ENCODE data around the gene RAP1GAP2. TPM values are rescaled to one million over a fixed set of nuclear protein-coding genes. Genes with fewer than 3 reads are reported as not detected.
A peak's percentile ranks its signal among the peaks of the same experiment; 100 is the strongest.

Gene RAP1GAP2
- total RNA-seq, 1 experiment from 2014 or later = 72.8 TPM

DNA sequence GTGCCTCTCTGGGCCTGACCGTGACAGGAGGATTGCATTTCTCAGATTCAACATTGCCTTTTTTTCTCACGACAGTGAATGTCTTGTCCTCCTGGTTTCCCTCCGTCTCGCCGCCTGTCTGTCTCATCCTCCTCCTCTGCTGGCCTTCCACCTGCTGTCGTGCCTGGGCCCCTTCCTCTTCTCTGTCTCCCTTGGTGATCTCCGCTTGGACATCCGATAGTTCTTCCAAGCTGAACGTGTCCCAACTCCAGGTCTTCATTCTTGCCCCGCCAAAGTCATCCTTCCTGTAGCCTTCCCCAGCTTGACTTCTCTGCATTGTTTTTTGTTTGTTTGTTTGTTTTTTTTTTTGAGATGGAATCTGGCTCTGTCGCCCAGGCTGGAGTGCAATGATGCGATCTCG lies 79.4 kb downstream of the RAP1GAP2 start:
- H3K27ac Mint-ChIP-seq = peak overlapping the region; percentile 100
- peaks cover 9% of the 10 kb centered on the region for H3K36me3 Mint-ChIP-seq
- peak overlapping the region; percentile 59; the same call in 1 of the 2 replicates for H3K4me3 Mint-ChIP-seq
- POLR2A ChIA-PET = interaction anchor here (1.0 kb wide), 1 partner anchor 8 kb away, joined by 3 read pairs; no protein-coding TSS in a partner anchor
- H3K9me3 Mint-ChIP-seq = no peaks in the 10 kb centered on the region
- no peak for DNase-seq (ENCODE audit: low spot score)
- ATAC-seq = no peak
- H3K4me1 Mint-ChIP-seq = peaks cover 86% of the 10 kb centered on the region
- CTCF ChIA-PET = no interaction called here
- TF ChIP-seq, protein P1, sequence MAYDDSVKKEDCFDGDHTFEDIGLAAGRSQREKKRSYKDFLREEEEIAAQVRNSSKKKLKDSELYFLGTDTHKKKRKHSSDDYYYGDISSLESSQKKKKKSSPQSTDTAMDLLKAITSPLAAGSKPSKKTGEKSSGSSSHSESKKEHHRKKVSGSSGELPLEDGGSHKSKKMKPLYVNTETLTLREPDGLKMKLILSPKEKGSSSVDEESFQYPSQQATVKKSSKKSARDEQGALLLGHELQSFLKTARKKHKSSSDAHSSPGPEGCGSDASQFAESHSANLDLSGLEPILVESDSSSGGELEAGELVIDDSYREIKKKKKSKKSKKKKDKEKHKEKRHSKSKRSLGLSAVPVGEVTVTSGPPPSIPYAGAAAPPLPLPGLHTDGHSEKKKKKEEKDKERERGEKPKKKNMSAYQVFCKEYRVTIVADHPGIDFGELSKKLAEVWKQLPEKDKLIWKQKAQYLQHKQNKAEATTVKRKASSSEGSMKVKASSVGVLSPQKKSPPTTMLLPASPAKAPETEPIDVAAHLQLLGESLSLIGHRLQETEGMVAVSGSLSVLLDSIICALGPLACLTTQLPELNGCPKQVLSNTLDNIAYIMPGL (CRISPR knock-in tag; IDR thresholded peaks at IDR 0.05) = no peak
- TF ChIP-seq, protein P2, sequence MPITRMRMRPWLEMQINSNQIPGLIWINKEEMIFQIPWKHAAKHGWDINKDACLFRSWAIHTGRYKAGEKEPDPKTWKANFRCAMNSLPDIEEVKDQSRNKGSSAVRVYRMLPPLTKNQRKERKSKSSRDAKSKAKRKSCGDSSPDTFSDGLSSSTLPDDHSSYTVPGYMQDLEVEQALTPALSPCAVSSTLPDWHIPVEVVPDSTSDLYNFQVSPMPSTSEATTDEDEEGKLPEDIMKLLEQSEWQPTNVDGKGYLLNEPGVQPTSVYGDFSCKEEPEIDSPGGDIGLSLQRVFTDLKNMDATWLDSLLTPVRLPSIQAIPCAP (CRISPR knock-in tag; IDR thresholded peaks at IDR 0.05) = no peak
- TF ChIP-seq, protein P3, sequence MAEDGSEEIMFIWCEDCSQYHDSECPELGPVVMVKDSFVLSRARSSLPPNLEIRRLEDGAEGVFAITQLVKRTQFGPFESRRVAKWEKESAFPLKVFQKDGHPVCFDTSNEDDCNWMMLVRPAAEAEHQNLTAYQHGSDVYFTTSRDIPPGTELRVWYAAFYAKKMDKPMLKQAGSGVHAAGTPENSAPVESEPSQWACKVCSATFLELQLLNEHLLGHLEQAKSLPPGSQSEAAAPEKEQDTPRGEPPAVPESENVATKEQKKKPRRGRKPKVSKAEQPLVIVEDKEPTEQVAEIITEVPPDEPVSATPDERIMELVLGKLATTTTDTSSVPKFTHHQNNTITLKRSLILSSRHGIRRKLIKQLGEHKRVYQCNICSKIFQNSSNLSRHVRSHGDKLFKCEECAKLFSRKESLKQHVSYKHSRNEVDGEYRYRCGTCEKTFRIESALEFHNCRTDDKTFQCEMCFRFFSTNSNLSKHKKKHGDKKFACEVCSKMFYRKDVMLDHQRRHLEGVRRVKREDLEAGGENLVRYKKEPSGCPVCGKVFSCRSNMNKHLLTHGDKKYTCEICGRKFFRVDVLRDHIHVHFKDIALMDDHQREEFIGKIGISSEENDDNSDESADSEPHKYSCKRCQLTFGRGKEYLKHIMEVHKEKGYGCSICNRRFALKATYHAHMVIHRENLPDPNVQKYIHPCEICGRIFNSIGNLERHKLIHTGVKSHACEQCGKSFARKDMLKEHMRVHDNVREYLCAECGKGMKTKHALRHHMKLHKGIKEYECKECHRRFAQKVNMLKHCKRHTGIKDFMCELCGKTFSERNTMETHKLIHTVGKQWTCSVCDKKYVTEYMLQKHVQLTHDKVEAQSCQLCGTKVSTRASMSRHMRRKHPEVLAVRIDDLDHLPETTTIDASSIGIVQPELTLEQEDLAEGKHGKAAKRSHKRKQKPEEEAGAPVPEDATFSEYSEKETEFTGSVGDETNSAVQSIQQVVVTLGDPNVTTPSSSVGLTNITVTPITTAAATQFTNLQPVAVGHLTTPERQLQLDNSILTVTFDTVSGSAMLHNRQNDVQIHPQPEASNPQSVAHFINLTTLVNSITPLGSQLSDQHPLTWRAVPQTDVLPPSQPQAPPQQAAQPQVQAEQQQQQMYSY (CRISPR knock-in tag; IDR thresholded peaks at IDR 0.05) = peak; percentile 78
- TF ChIP-seq, protein P4, sequence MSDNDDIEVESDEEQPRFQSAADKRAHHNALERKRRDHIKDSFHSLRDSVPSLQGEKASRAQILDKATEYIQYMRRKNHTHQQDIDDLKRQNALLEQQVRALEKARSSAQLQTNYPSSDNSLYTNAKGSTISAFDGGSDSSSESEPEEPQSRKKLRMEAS (CRISPR knock-in tag; IDR thresholded peaks at IDR 0.05) = no peak
- TF ChIP-seq JAZF1 (CRISPR knock-in tag; IDR thresholded peaks at IDR 0.05) (no peak), ZNF317 (CRISPR knock-in tag; IDR thresholded peaks at IDR 0.05; ENCODE audit: borderline replicate concordance, low read depth) (no peak)
- no peaks in the 10 kb centered on the region for H3K27me3 Mint-ChIP-seq (ENCODE audit: low read depth)

DNA sequence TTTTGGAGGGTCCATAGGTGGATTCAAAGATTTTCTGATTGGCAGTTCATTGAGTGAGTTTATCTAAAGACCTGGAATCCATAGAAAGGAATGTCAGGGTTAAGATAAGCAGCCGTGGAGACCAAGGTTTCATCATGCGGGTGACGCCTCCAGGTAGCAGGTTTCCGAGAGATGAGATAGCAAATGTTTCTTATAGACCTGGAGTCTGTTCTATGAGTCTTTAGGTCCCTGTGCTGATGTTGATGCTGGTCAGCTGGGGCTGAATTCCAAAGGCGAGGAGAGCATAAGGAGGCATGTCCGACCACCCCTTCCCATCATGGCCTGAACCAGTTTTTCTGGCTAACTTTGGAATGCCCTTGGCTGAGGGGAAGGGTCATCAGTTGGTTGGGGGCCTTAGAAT lies 80.2 kb downstream of the RAP1GAP2 start:
- POLR2A ChIA-PET = no interaction called here
- H3K36me3 Mint-ChIP-seq = peaks cover 12% of the 10 kb centered on the region
- H3K9me3 Mint-ChIP-seq = 0 out of 2 replicates have a peak, but pooled peaks cover 3% of the 10 kb centered on the region
- ATAC-seq (no peak), DNase-seq (ENCODE audit: low spot score) (no peak)
- peak overlapping the region; percentile 100 for H3K27ac Mint-ChIP-seq
- no peaks in the 10 kb centered on the region for H3K27me3 Mint-ChIP-seq (ENCODE audit: low read depth)
- TF ChIP-seq, protein P3 (CRISPR knock-in tag; IDR thresholded peaks at IDR 0.05) = peak; percentile 69
- TF ChIP-seq MYBL2 (CRISPR knock-in tag; IDR thresholded peaks at IDR 0.05) = no peak
- CTCF ChIA-PET = interaction anchor here (0.7 kb wide), 1 partner anchor 172 kb away, joined by 4 read pairs; no protein-coding TSS in a partner anchor
- H3K4me1 Mint-ChIP-seq = peaks cover 80% of the 10 kb centered on the region
- no peak overlapping the region for H3K4me3 Mint-ChIP-seq

DNA sequence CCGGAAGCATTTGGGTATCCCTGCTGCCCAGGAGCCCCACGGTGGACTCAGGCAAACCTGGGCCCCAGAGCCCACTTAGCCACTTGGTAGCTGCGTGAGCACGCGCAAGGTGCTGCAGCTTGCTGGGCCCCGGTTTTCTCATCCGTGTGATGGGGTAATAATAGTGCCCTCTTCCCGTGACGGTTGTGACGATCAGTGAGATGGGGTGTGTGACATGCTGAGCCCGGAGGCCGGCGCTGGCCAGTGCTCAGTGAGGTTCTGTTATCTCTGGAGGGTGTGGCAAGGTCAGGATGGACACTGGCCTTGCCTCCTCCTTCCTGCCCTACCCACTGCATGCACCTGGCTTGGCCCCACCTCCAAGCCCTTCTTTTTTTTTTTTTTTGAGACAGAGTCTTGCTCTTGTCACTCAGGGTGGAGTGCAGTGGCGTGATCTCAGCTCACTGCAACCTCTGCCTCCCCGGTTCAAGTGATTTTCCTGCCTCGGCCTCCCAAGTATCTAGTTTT lies 82.6 kb downstream of the RAP1GAP2 start:
- no peak for ATAC-seq
- TF ChIP-seq EMX1 (CRISPR knock-in tag; IDR thresholded peaks at IDR 0.05) (no peak), JUN (CRISPR knock-in tag; IDR thresholded peaks at IDR 0.05) (no peak), SOX15 (CRISPR knock-in tag; IDR thresholded peaks at IDR 0.05) (no peak), ZBTB21 (CRISPR knock-in tag; IDR thresholded peaks at IDR 0.05; ENCODE audit: borderline replicate concordance) (no peak)
- TF ChIP-seq, protein P5, sequence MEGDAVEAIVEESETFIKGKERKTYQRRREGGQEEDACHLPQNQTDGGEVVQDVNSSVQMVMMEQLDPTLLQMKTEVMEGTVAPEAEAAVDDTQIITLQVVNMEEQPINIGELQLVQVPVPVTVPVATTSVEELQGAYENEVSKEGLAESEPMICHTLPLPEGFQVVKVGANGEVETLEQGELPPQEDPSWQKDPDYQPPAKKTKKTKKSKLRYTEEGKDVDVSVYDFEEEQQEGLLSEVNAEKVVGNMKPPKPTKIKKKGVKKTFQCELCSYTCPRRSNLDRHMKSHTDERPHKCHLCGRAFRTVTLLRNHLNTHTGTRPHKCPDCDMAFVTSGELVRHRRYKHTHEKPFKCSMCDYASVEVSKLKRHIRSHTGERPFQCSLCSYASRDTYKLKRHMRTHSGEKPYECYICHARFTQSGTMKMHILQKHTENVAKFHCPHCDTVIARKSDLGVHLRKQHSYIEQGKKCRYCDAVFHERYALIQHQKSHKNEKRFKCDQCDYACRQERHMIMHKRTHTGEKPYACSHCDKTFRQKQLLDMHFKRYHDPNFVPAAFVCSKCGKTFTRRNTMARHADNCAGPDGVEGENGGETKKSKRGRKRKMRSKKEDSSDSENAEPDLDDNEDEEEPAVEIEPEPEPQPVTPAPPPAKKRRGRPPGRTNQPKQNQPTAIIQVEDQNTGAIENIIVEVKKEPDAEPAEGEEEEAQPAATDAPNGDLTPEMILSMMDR (IDR thresholded peaks at IDR 0.05) = no peak
- CTCF ChIA-PET = interaction anchor here (0.6 kb wide), 1 partner anchor 958 kb away, joined by 3 read pairs; no protein-coding TSS in a partner anchor

More for the DNA sequence above, 82.6 kb downstream of the RAP1GAP2 start:
- H3K4me3 Mint-ChIP-seq = no peak overlapping the region
- H3K4me1 Mint-ChIP-seq = peaks cover 80% of the 10 kb centered on the region
- POLR2A ChIA-PET = no interaction called here
- no peak for DNase-seq (ENCODE audit: low spot score)
- no peak overlapping the region; the same call in 1 of the 2 replicates for H3K27ac Mint-ChIP-seq
- H3K27me3 Mint-ChIP-seq (ENCODE audit: low read depth) = no peaks in the 10 kb centered on the region
- H3K9me3 Mint-ChIP-seq = 0 out of 2 replicates have a peak, but pooled peaks cover 3% of the 10 kb centered on the region
- peaks cover 13% of the 10 kb centered on the region for H3K36me3 Mint-ChIP-seq
